ENCODE results near the gene MAGEA8. TPM values are rescaled to one million over a fixed set of nuclear protein-coding genes. Genes with fewer than 3 reads are reported as not detected.
"Not testable (repeated sequence)": the region's sequence is repeated elsewhere in the genome, so short reads cannot be mapped to it uniquely, and the experiment has no call there.

Gene MAGEA8, protein sequence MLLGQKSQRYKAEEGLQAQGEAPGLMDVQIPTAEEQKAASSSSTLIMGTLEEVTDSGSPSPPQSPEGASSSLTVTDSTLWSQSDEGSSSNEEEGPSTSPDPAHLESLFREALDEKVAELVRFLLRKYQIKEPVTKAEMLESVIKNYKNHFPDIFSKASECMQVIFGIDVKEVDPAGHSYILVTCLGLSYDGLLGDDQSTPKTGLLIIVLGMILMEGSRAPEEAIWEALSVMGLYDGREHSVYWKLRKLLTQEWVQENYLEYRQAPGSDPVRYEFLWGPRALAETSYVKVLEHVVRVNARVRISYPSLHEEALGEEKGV
- total RNA-seq, result not detected in 2 replicates

DNA sequence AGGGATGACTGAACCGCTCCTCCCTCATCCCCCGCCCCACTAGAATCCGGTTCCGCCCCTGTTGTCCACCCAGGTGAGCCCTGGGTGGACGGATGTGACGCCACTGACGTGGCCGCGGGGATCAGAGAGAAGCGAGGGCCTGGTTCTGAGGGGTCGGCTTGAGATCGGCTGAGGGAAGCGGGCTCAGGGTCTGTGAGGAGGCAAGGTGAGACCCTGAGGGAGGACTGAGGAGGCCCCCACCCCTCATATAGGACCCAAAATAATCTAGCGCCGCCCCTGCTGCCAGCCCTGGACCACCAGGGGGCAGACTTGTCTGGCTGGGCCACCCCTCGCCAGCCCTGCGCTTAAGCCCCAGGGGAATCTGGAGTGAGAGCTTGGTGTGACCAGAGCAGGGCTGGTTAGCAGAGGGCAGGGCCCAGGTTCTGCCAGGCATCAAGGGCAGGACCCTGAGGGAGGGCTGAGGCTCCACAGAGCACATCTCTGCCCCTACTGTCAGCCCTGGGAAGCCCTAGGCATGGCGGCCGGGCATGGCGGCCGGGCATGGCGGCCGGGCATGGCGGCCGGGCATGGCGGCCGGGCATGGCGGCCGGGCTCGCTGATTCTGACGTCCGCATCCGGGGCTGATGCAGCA is at the start of gene MAGEA8:
Gene MAGEA8 (plus strand): TSS at position 103 of the 631 bp plus-strand sequence. CDS start 3,090 bp downstream, outside the sequence.
- Histone ChIP-seq H3K27ac (ENCODE audit: low read depth, low read length) (no peak within 1 kb of the TSS), H3K9me3 (ENCODE audit: low read depth, low read length) (no peaks in the 10 kb centered on the region), H3K4me3 (ENCODE audit: insufficient read depth, low read length) (no peak within 1 kb of the TSS), H3K27me3 (ENCODE audit: insufficient read depth, low read length) (no peaks in the 10 kb centered on the region), H2AFZ (ENCODE audit: low read length) (no peak within 1 kb of the TSS), H3K36me3 (ENCODE audit: insufficient read depth, low read length) (no peaks in the 10 kb centered on the region), H3K4me2 (ENCODE audit: insufficient read depth, low read length) (no peak within 1 kb of the TSS), H3K79me2 (ENCODE audit: insufficient read depth, low read length) (no peaks in the 10 kb centered on the region), H3K4me1 (ENCODE audit: insufficient read depth, low read length) (no peaks in the 10 kb centered on the region), H4K20me1 (ENCODE audit: insufficient read depth, low read length) (no peaks in the 10 kb centered on the region)
- DNase-seq (ENCODE audit: insufficient read length, low spot score, missing footprints), result no peak
- TF ChIP-seq CTCF (IDR thresholded peaks at IDR 0.05; ENCODE audit: extremely low read depth, low read depth, low read length), result no peak

DNA sequence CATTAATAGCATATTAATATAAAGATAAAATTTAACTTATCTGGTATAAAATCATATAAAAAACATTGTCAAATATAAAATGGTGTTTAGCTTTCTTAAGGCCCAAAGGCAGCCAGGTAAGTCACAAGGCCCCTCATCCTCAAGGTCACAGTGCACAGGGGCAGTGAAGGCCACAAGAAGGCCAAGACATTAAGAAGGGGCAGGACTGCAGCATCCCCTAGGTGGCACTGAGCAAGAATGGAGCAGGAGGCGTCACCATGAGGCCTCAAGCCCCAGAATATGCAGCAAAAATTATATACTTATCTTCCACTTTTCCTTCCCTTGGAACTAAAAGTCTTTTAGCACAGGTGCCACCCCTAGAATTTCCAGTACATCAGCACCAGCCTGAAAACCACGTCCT is 49.5 kb upstream of the MAGEA8 start:
- no peaks in the 10 kb centered on the region for H3K79me2 ChIP-seq (ENCODE audit: insufficient read depth, low read length)

GRCh38 chrX:149836728-149837127 is 44.3 kb upstream of the MAGEA8 start:
- not testable (repeated sequence) for DNase-seq (ENCODE audit: insufficient read length, low spot score, missing footprints); H3K27me3 ChIP-seq (ENCODE audit: insufficient read depth, low read length)

More for the DNA sequence above, 49.5 kb upstream of the MAGEA8 start:
- Histone ChIP-seq H3K4me1 (ENCODE audit: insufficient read depth, low read length) (no peaks in the 10 kb centered on the region), H3K4me3 (ENCODE audit: insufficient read depth, low read length) (no peak overlapping the region), H4K20me1 (ENCODE audit: insufficient read depth, low read length) (no peaks in the 10 kb centered on the region), H2AFZ (ENCODE audit: low read length) (no peak overlapping the region), H3K27ac (ENCODE audit: low read depth, low read length) (no peak overlapping the region), H3K9me3 (ENCODE audit: low read depth, low read length) (no peaks in the 10 kb centered on the region), H3K36me3 (ENCODE audit: insufficient read depth, low read length) (no peaks in the 10 kb centered on the region), H3K4me2 (ENCODE audit: insufficient read depth, low read length) (no peak overlapping the region), H3K27me3 (ENCODE audit: insufficient read depth, low read length) (no peaks in the 10 kb centered on the region)
- no peak for DNase-seq (ENCODE audit: insufficient read length, low spot score, missing footprints)
- no peak for TF ChIP-seq CTCF (IDR thresholded peaks at IDR 0.05; ENCODE audit: extremely low read depth, low read depth, low read length)

DNA sequence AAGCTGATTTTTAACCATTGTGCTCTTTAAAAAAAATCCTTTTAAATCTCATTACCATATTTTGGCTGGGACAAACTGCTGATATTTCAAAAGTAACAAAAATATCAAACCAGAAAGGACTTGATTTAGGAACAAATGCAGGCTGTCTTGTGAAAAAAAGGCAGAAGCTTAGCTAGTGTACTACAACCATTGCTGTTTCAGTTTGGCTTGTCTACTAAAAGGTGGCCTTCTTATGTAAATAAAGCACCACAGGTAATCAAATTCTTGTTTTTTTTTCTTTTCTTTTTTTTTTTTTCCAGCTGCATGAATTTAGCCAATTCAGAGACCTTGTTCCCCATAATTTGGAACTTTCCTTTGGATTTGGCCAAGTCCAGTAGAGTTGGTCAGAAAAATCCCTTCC is 43.8 kb upstream of the MAGEA8 start:
- H3K79me2 ChIP-seq (ENCODE audit: insufficient read depth, low read length), result no peaks in the 10 kb centered on the region
- TF ChIP-seq CTCF (IDR thresholded peaks at IDR 0.05; ENCODE audit: extremely low read depth, low read depth, low read length), result no peak

More at GRCh38 chrX:149836728-149837127, 44.3 kb upstream of the MAGEA8 start:
- H3K27ac ChIP-seq (ENCODE audit: low read depth, low read length); H3K4me2 ChIP-seq (ENCODE audit: insufficient read depth, low read length); H3K79me2 ChIP-seq (ENCODE audit: insufficient read depth, low read length); H3K4me1 ChIP-seq (ENCODE audit: insufficient read depth, low read length); H3K36me3 ChIP-seq (ENCODE audit: insufficient read depth, low read length); H3K9me3 ChIP-seq (ENCODE audit: low read depth, low read length); H3K4me3 ChIP-seq (ENCODE audit: insufficient read depth, low read length); H2AFZ ChIP-seq (ENCODE audit: low read length); H4K20me1 ChIP-seq (ENCODE audit: insufficient read depth, low read length): not testable (repeated sequence)

More for the DNA sequence above, 43.8 kb upstream of the MAGEA8 start:
- H3K27me3 ChIP-seq (ENCODE audit: insufficient read depth, low read length), result no peaks in the 10 kb centered on the region
- H3K4me1 ChIP-seq (ENCODE audit: insufficient read depth, low read length), result no peaks in the 10 kb centered on the region
- H2AFZ ChIP-seq (ENCODE audit: low read length), result no peak overlapping the region
- no peak for DNase-seq (ENCODE audit: insufficient read length, low spot score, missing footprints)
- no peak overlapping the region for H3K4me3 ChIP-seq (ENCODE audit: insufficient read depth, low read length)
- H3K27ac ChIP-seq (ENCODE audit: low read depth, low read length), result no peak overlapping the region
- no peak overlapping the region for H3K4me2 ChIP-seq (ENCODE audit: insufficient read depth, low read length)
- no peaks in the 10 kb centered on the region for H3K9me3 ChIP-seq (ENCODE audit: low read depth, low read length)
- H3K36me3 ChIP-seq (ENCODE audit: insufficient read depth, low read length), result no peaks in the 10 kb centered on the region
- H4K20me1 ChIP-seq (ENCODE audit: insufficient read depth, low read length), result no peaks in the 10 kb centered on the region

Measured in osteoblast (primary cell).